GM19468 (cell line): ENCODE results near the gene RAPGEF6.
"Not testable (repeated sequence)": the region's sequence is repeated elsewhere in the genome, so short reads cannot be mapped to it uniquely, and the experiment has no call there.

Source experiments
- ATAC-seq: cut with Tn5 transposase; IDR thresholded peaks from one replicate; pipeline ENCODE4 v1.9.1; 2021; ENCODE audit warnings: mild to moderate bottlenecking, moderate library complexity, moderate number of reproducible peaks; ENCODE audit not compliant: unreplicated experiment; ENCODE audit errors: extremely low read depth

The RAPGEF6 gene

GRCh38 chr5:131644822-131645221 is 9.8 kb upstream of the RAPGEF6 start:
- no peak for ATAC-seq

GRCh38 chr5:131644370-131644769 is 9.3 kb upstream of the RAPGEF6 start:
- no peak for ATAC-seq

- no peak for ATAC-seq
Measured at GRCh38 chr5:131641494-131641893, 6.5 kb upstream of the RAPGEF6 start.

- ATAC-seq: no peak
Measured at GRCh38 chr5:131640043-131640856, 5.2 kb upstream of the RAPGEF6 start.

- no peak for ATAC-seq
Measured at GRCh38 chr5:131639148-131639547, 4.1 kb upstream of the RAPGEF6 start.

- no peak for ATAC-seq
Measured at GRCh38 chr5:131637694-131638093, 2.7 kb upstream of the RAPGEF6 start.

- ATAC-seq: no peak
Measured at GRCh38 chr5:131635684-131636572, 899 bp upstream of the RAPGEF6 start.

- no peak for ATAC-seq
Measured at GRCh38 chr5:131634666-131634995, 398 bp downstream of the RAPGEF6 start.

GRCh38 chr5:131634238-131634637 is 791 bp downstream of the RAPGEF6 start:
- ATAC-seq: no peak

- no peak for ATAC-seq
Measured at GRCh38 chr5:131633830-131634229, 1.2 kb downstream of the RAPGEF6 start.

- ATAC-seq: no peak
Measured at GRCh38 chr5:131630963-131631350, 4.1 kb downstream of the RAPGEF6 start.

GRCh38 chr5:131630208-131630962 is 4.6 kb downstream of the RAPGEF6 start:
- no peak for ATAC-seq

GRCh38 chr5:131628990-131629389 is 6.0 kb downstream of the RAPGEF6 start:
- no peak for ATAC-seq

- no peak for ATAC-seq
Measured at GRCh38 chr5:131627207-131627865, 7.7 kb downstream of the RAPGEF6 start.

- no peak for ATAC-seq
Measured at GRCh38 chr5:131622633-131623032, 12.4 kb downstream of the RAPGEF6 start.

GRCh38 chr5:131621164-131621563 is 13.9 kb downstream of the RAPGEF6 start:
- not testable (repeated sequence) for ATAC-seq

- no peak for ATAC-seq
Measured at GRCh38 chr5:131619102-131619501, 15.9 kb downstream of the RAPGEF6 start.

GRCh38 chr5:131617140-131617822 is 17.7 kb downstream of the RAPGEF6 start:
- ATAC-seq: no peak

GRCh38 chr5:131615957-131616356 is 19.1 kb downstream of the RAPGEF6 start:
- no peak for ATAC-seq

- ATAC-seq: no peak
Measured at GRCh38 chr5:131613423-131613822, 21.6 kb downstream of the RAPGEF6 start.
